ENCODE measurements around the gene ZBTB4.
A peak's percentile ranks its signal among the peaks of the same experiment; 100 is the strongest.

The ZBTB4 gene

GRCh38 chr17:7437369-7437863, 42.0 kb downstream of the ZBTB4 start:
- H3K4me3 ChIP-seq (replicated peaks in 1 of 2; ENCODE audit: low read depth in 2 of 2, low read length in 2 of 2), result peak overlapping the region; percentile 21 to 35
- DNase-seq (ENCODE audit: low read depth in 2 of 2), result no peak

DNA sequence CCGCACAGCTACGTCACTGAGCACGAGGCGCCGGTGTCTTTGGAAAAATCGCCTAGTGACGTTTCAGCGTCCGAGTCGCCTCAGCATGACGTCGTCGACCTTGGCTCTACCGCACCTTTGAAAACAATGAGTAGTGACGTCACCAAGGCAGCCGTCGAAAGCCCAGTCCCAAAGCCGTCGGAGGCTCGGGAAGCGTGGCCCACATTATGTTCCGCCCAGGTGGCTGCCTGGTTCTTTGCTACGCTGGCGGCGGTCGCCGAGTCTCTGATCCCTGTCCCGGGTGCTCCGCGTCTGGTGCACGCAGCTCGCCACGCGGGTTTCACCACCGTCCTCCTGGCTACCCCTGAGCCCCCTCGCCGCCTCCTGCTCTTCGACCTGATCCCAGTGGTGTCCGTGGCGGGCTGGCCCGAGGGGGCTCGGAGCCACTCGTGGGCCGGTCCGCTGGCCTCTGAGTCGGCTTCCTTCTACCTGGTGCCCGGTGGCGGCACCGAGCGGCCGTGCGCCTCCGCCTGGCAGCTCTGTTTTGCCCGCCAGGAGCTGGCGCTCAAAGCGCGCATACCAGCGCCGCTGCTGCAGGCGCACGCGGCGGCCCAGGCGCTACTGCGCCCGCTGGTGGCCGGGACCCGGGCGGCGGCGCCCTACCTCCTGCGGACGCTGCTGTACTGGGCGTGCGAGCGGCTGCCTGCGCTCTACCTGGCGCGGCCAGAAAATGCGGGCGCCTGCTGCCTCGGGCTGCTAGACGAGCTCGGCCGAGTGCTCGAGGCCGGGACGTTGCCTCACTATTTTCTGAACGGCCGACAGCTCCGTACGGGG, 42.7 kb downstream of the ZBTB4 start:
- TF ChIP-seq, protein P1, sequence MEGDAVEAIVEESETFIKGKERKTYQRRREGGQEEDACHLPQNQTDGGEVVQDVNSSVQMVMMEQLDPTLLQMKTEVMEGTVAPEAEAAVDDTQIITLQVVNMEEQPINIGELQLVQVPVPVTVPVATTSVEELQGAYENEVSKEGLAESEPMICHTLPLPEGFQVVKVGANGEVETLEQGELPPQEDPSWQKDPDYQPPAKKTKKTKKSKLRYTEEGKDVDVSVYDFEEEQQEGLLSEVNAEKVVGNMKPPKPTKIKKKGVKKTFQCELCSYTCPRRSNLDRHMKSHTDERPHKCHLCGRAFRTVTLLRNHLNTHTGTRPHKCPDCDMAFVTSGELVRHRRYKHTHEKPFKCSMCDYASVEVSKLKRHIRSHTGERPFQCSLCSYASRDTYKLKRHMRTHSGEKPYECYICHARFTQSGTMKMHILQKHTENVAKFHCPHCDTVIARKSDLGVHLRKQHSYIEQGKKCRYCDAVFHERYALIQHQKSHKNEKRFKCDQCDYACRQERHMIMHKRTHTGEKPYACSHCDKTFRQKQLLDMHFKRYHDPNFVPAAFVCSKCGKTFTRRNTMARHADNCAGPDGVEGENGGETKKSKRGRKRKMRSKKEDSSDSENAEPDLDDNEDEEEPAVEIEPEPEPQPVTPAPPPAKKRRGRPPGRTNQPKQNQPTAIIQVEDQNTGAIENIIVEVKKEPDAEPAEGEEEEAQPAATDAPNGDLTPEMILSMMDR (IDR thresholded peaks at IDR 0.05; ENCODE audit: low read depth, low read length), result no peak
- H3K4me3 ChIP-seq (replicated peaks in 1 of 2; ENCODE audit: low read depth in 2 of 2, low read length in 2 of 2), result peak overlapping the region; percentile 21 to 37
- peak; percentile 73 to 81 for DNase-seq (ENCODE audit: low read depth in 2 of 2)

More at GRCh38 chr17:7437369-7437863, 42.0 kb downstream of the ZBTB4 start:
- TF ChIP-seq, protein P1 (IDR thresholded peaks at IDR 0.05; ENCODE audit: low read depth, low read length), result no peak

DNA sequence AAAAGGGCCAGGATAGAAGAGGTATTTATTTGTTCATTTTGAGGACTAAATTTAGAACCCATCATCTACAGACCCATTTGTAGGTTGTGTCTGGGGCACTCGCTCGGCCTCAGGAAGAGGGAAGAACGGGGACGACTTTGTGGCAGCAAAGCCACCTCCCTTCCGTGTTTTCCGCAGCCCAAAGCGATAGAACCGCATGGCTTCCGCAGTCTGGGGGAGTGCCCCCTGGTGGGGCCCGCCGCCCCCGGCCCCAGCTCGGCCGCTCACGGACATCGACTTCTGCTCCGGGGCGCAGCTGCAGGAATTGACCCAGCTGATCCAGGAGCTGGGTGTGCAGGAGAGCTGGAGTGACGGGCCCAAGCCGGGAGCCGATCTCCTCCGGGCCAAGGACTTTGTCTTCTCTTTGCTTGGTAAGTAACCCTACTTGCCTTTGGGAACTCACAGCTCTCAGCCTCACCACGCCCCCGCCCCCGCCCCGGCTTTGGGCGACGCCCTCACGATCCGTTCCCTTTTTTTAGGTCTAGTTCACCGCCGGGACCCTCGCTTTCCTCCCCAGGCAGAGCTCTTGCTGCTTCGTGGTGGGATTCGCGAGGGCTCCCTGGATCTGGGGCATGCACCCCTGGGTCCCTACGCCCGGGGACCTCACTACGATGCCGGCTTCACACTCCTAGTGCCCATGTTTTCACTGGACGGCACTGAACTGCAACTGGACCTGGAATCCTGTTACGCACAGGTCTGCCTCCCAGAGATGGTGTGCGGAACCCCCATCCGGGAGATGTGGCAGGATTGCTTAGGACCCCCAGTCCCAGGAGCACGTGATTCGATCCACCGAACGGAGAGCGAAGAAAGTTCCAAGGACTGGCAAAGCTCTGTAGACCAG, 43.5 kb downstream of the ZBTB4 start:
- peak overlapping the region; percentile 43 to 44 for H3K4me3 ChIP-seq (replicated peaks in 1 of 2; ENCODE audit: low read depth in 2 of 2, low read length in 2 of 2)
- no peak for DNase-seq (ENCODE audit: low read depth in 2 of 2)
- TF ChIP-seq, protein P1 (IDR thresholded peaks at IDR 0.05; ENCODE audit: low read depth, low read length), result no peak

DNA sequence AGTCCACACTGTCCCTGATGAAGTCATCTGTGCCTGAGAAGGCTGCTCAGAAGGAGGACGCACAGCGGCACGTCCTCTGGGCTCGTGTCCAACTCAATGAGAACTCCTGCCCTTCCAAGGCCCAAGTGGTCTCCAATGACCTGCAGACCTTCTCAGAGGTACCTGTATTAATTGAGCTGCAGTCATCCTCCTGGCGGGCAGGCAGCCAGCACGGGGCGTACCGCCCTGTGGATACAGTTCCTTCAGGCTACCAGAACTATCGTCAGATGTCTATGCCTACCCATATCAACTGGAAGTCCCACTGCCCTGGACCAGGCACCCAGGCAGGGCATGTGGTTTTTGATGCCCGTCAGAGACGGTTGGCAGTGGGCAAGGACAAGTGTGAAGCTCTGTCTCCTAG, 47.1 kb downstream of the ZBTB4 start:
- no peak for DNase-seq (ENCODE audit: low read depth in 2 of 2)
- TF ChIP-seq, protein P1 (IDR thresholded peaks at IDR 0.05; ENCODE audit: low read depth, low read length), result no peak
- H3K4me3 ChIP-seq (replicated peaks in 1 of 2; ENCODE audit: low read depth in 2 of 2, low read length in 2 of 2), result no peak overlapping the region

DNA sequence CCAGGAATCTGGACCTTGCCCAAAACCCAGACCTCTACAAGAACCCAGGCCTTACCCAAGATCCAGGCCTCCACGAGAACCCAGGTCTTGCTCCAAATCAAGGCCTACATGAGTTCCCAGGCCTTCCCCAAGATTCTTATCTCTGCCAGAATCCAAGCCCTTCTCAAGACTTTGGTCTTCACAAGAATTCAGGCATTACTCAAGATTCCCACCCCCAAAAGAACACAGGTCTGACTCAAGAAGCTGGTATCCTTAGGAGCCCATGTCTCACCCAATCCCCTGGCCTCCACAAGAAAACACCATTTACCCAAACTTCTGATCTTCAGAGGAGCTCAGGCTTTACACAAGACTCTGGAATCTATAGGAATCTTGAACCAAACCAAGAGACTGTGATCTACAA, 48.2 kb downstream of the ZBTB4 start:
- no peak overlapping the region for H3K4me3 ChIP-seq (replicated peaks in 1 of 2; ENCODE audit: low read depth in 2 of 2, low read length in 2 of 2)
- no peak for DNase-seq (ENCODE audit: low read depth in 2 of 2)
- TF ChIP-seq, protein P1 (IDR thresholded peaks at IDR 0.05; ENCODE audit: low read depth, low read length), result no peak

GRCh38 chr17:7429722-7430121, 49.7 kb downstream of the ZBTB4 start:
- H3K4me3 ChIP-seq (replicated peaks in 1 of 2; ENCODE audit: low read depth in 2 of 2, low read length in 2 of 2), result no peak overlapping the region
- TF ChIP-seq, protein P1 (IDR thresholded peaks at IDR 0.05; ENCODE audit: low read depth, low read length), result no peak
- DNase-seq (ENCODE audit: low read depth in 2 of 2), result no peak
